Tibial nerve (tissue), 4 donors: ENCODE measurements around the gene KCNH1. TPM values are rescaled to one million over a fixed set of nuclear protein-coding genes. Genes with fewer than 3 reads are reported as not detected.
"Not testable (repeated sequence)": the region's sequence is repeated elsewhere in the genome, so short reads cannot be mapped to it uniquely, and the experiment has no call there.

ENCODE experiments used
- DNase-seq, 2 donors: peaks; one replicate each; pipeline ENCODE4 v3.0.0-alpha.2; 2019; ENCODE audit warnings: low spot score in 2 of 2
- H3K27ac ChIP-seq, 4 donors: fragments of 200-600 bp; sonication (generic) in 3 of 4; one replicate each; pipeline ENCODE4 v1.5.1; 2017 to 2019; ENCODE audit warnings: mild to moderate bottlenecking in 1 of 4
- H3K27me3 ChIP-seq, 2 donors: fragments of 200-600 bp; sonication (generic) in 1 of 2; one replicate each; pipeline versions ENCODE4 v1.5.1 to v1.6.0; 2017 to 2019
- H3K36me3 ChIP-seq, 3 donors: fragments of 200-600 bp; sonication (generic); one replicate each; pipeline ENCODE4 v1.5.1; 2018 to 2019
- H3K4me1 ChIP-seq, 4 donors: fragments of 200-600 bp; sonication (generic) in 3 of 4; one replicate each; pipeline ENCODE4 v1.5.1; 2017 to 2019
- H3K4me3 ChIP-seq, 4 donors: fragments of 200-600 bp; sonication (generic) in 3 of 4; one replicate each; pipeline ENCODE4 v1.5.1; 2017 to 2019; ENCODE audit warnings: mild to moderate bottlenecking in 1 of 4, moderate library complexity in 1 of 4
- H3K9me3 ChIP-seq, 4 donors: fragments of 200-600 bp; sonication (generic) in 3 of 4; one replicate each; pipeline ENCODE4 v1.5.1; 2017 to 2019
- EP300 ChIP-seq, 2 donors: sonication (generic); formaldehyde crosslinking; IDR thresholded peaks; one replicate each; pipeline ENCODE4 v1.6.1; 2017; ENCODE audit warnings: antibody characterized with exemption in 2 of 2, mild to moderate bottlenecking in 1 of 2
- POLR2A ChIP-seq, 2 donors: fragments of 450-650 bp; IDR thresholded peaks; one replicate each; pipeline ENCODE4 v1.6.1; 2017; ENCODE audit warnings: antibody characterized with exemption in 2 of 2, mild to moderate bottlenecking in 2 of 2, moderate library complexity in 2 of 2
- WGBS, 2 donors: methylation state at CpG; one replicate each; pipeline ENCODE4 v1.1.5; 2018; 5-methylcytosine and 5-hydroxymethylcytosine counted together
- total RNA-seq, 4 donors: library from RNA; depleted of rRNA; stranded (reverse); fragments of >200 nt; gene quantifications; one replicate each; pipeline ENCODE4 v1.1.0, GENCODE V29; 2016
- TF ChIP-seq, protein P1 (sequence below), 5 experiments: fragments of 200-600 bp in 3 of 5; fragments of 450-650 bp in 2 of 5; sonication (generic) in 3 of 5; IDR thresholded peaks; one replicate each; pipeline ENCODE4 v1.5.1; 2016 to 2019; ENCODE audit warnings: antibody characterized with exemption in 5 of 5, mild to moderate bottlenecking in 3 of 5, moderate library complexity in 2 of 5

The KCNH1 gene
- total RNA-seq, 4 donors from 2014 or later, result 1.9 to 10.0 (median 3.6) TPM

DNA sequence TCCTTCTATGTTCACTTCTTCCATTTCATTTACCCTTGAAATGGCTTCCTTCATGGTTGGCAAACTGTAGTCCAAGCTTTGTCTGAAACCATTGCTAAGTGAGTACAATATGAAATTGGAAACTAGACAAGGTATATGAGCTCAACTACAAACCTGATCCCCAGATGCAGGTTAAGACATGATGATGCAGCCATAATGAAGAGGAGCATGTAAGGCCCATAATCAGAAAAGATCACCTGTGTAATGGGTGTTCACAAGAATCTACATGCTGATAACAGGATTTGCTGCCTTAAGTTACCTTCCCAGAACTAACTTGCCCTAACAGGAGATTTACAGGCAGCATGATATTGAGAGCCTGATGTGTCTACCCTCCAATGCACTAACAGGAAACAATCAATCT lies 153.9 kb downstream of the KCNH1 start:
- no peak overlapping the region for H3K4me3 ChIP-seq
- H3K27me3 ChIP-seq, result no peaks in the 10 kb centered on the region
- H3K36me3 ChIP-seq, result no peaks in the 10 kb centered on the region
- no peak overlapping the region for H3K27ac ChIP-seq
- DNase-seq, result no peak
- TF ChIP-seq POLR2A (IDR thresholded peaks at IDR 0.05), result no peak
- TF ChIP-seq EP300 (IDR thresholded peaks at IDR 0.05), result no peak
- TF ChIP-seq, protein P1, sequence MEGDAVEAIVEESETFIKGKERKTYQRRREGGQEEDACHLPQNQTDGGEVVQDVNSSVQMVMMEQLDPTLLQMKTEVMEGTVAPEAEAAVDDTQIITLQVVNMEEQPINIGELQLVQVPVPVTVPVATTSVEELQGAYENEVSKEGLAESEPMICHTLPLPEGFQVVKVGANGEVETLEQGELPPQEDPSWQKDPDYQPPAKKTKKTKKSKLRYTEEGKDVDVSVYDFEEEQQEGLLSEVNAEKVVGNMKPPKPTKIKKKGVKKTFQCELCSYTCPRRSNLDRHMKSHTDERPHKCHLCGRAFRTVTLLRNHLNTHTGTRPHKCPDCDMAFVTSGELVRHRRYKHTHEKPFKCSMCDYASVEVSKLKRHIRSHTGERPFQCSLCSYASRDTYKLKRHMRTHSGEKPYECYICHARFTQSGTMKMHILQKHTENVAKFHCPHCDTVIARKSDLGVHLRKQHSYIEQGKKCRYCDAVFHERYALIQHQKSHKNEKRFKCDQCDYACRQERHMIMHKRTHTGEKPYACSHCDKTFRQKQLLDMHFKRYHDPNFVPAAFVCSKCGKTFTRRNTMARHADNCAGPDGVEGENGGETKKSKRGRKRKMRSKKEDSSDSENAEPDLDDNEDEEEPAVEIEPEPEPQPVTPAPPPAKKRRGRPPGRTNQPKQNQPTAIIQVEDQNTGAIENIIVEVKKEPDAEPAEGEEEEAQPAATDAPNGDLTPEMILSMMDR (IDR thresholded peaks at IDR 0.05), result no peak
- H3K9me3 ChIP-seq, result peaks cover 0 to 26% (median 0%) of the 10 kb centered on the region in 4 donors
- no peaks in the 10 kb centered on the region for H3K4me1 ChIP-seq

DNA sequence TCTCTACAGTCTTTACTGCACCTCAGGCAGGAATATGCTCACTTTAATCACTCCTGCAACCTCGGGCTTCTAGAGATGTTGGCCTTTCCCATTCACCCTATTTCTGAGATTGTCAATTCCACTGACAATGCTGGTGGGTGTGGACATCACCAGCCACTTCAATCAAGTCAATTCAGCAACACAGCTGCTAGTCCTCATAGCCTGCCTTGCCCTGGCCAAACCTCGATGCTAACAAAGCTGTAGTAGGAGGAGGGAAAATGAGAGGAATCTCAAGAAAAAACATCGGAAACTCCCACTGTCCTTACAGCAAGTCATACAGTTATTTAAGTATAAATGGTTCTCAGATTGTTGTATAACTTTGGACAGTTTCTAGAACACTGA lies 155.0 kb downstream of the KCNH1 start:
- peaks cover 0 to 26% (median 0%) of the 10 kb centered on the region in 4 donors for H3K9me3 ChIP-seq
- H3K4me1 ChIP-seq, result no peaks in the 10 kb centered on the region
- DNase-seq, result no peak
- TF ChIP-seq EP300 (IDR thresholded peaks at IDR 0.05) (no peak), POLR2A (IDR thresholded peaks at IDR 0.05) (no peak)
- TF ChIP-seq, protein P1 (IDR thresholded peaks at IDR 0.05), result no peak
- no peak overlapping the region for H3K27ac ChIP-seq
- no peak overlapping the region for H3K4me3 ChIP-seq
- no peaks in the 10 kb centered on the region for H3K36me3 ChIP-seq
- 51 to 54% methylated on average over 3 of the region's 3 CpGs for WGBS, 2 donors
- H3K27me3 ChIP-seq, result no peaks in the 10 kb centered on the region

DNA sequence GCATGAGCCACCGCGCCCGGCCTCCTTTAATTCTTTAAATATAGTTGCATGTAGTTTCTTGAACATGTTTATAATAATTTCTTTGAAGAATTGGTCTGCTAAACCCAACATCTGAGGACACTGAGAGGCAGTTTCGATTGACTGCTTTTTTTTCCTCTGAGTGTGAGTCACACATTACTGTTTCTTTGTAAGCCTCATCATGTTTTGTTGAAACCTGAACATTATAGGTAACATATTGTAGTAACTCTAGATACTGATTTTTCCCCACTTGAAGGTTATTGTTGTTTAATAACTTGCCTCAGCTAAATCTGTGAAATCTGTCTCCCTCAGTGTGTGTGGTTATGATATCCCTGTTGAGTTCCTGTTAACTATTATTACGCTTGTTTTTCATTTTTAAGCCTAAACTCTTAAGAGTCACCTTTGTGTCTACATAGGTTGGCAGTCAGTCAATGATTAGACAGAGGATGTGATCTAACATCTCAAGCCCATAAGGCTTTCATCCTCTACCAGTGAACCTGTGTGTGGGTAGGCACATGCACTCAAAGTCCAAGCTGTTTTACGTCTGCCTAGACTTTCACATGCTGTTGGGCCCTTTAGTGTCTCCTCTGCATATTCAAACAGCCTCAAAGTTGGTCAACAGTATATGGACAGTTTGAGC lies 155.5 kb downstream of the KCNH1 start:
- TF ChIP-seq, protein P1 (IDR thresholded peaks at IDR 0.05), result no peak
- TF ChIP-seq POLR2A (IDR thresholded peaks at IDR 0.05) (no peak), EP300 (IDR thresholded peaks at IDR 0.05) (no peak)
- WGBS, 2 donors, result 84 to 85% methylated on average over 6 of the region's 6 CpGs

DNA sequence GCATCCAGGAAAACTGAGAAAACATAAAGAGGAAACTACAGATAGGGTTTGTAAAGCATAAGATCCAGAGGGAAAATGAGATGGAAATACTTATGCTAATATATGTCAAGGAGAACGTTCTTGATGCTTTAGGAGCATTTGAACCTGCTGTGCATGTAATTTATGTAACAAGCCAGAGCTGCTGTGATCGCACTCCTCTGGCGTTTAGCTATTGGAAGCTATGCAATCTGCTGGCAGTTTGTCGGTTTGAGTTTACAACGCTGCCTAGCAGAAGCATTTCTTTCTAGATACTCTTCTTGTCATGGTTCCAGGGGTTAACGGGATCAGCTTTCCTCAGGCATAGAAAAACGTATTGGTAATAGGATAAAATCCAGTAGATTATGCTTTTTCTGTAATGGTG lies 182.7 kb downstream of the KCNH1 start:
- Histone ChIP-seq H3K9me3 (peaks cover 0 to 4% (median 0%) of the 10 kb centered on the region in 4 donors), H3K4me3 (no peak overlapping the region), H3K36me3 (no peaks in the 10 kb centered on the region), H3K27ac (no peak overlapping the region), H3K27me3 (no peaks in the 10 kb centered on the region), H3K4me1 (no peaks in the 10 kb centered on the region)
- 46 to 53% methylated on average over 7 of the region's 7 CpGs for WGBS, 2 donors
- TF ChIP-seq POLR2A (IDR thresholded peaks at IDR 0.05) (no peak), EP300 (IDR thresholded peaks at IDR 0.05) (no peak)
- TF ChIP-seq, protein P1 (IDR thresholded peaks at IDR 0.05), result no peak
- DNase-seq, result no peak

More for the DNA sequence above, 155.5 kb downstream of the KCNH1 start:
- Histone ChIP-seq H3K4me3 (no peak overlapping the region), H3K27me3 (no peaks in the 10 kb centered on the region), H3K36me3 (no peaks in the 10 kb centered on the region), H3K27ac (no peak overlapping the region), H3K9me3 (peaks cover 0 to 21% (median 0%) of the 10 kb centered on the region in 4 donors), H3K4me1 (no peaks in the 10 kb centered on the region)
- no peak for DNase-seq

DNA sequence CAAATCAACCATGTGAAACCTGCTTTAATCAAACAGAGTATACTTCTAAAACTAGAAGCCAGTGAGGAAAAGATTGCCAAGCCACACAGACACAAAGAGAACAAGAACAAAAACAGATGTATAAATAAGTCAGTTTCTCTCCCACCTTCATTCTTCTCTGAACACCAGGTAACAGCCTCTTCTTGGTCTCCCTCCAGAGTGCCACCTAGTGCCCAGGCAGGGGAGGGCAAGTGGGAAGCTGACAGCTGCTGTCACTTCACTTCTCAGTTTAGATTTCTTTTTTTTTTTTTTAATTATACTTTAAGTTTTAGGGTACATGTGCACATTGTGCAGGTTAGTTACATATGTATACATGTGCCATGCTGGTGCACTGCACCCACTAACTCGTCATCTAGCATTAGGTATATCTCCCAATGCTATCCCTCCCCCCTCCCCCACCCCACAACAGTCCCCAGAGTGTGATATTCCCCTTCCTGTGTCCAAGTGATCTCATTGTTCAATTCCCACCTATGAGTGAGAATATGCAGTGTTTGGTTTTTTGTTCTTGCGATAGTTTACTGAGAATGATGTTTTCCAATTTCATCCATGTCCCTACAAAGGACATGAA lies 183.9 kb downstream of the KCNH1 start:
- not testable (repeated sequence) for H3K27me3 ChIP-seq, H3K27ac ChIP-seq, DNase-seq, H3K4me3 ChIP-seq, H3K9me3 ChIP-seq, H3K4me1 ChIP-seq, H3K36me3 ChIP-seq
- WGBS, 2 donors, result 100% methylated on average over 1 of the region's 2 CpGs
